M059J (cell line): ENCODE results near the gene GH1. TPM values are rescaled to one million over a fixed set of nuclear protein-coding genes. Genes with fewer than 3 reads are reported as not detected.

ENCODE experiments used
- total RNA-seq: library from RNA; depleted of rRNA; stranded (reverse); fragments of >200 nt; shearing (Covaris generic); gene quantifications from 2 replicates; pipeline ENCODE4 v1.2.3, GENCODE V29; 2014; rRNA removed

The GH1 gene
- total RNA-seq, 1 experiment from 2014 or later: not detected

Other genes with a start within 250 kb of the GH1 start
- gene LIMD2, start 218.7 kb downstream of the GH1 start, total RNA-seq: 4.3 and 6.8 TPM in 2 replicates
- 15.2 and 18.3 TPM in 2 replicates for gene STRADA, start 177.0 kb downstream of the GH1 start, total RNA-seq
- 46.2 and 64.1 TPM in 2 replicates for gene CCDC47, start 145.2 kb downstream of the GH1 start, total RNA-seq
- 27.7 and 35.2 TPM in 2 replicates for gene DDX42, start 144.7 kb downstream of the GH1 start, total RNA-seq
- 38.3 and 47.6 TPM in 2 replicates for gene PSMC5, start 91.4 kb downstream of the GH1 start, total RNA-seq
- 59.4 and 98.1 TPM in 2 replicates for gene FTSJ3, start 91.2 kb downstream of the GH1 start, total RNA-seq
- gene SMARCD2, start 76.2 kb downstream of the GH1 start, total RNA-seq: 64.5 and 81.1 TPM in 2 replicates
- not detected in 2 replicates for gene CSH2, start 45.2 kb downstream of the GH1 start, total RNA-seq
- gene GH2, start 36.9 kb downstream of the GH1 start, total RNA-seq: not detected in 2 replicates
- gene CSH1, start 22.3 kb downstream of the GH1 start, total RNA-seq: not detected in 2 replicates
- gene CSHL1, start 7.6 kb downstream of the GH1 start, total RNA-seq: not detected in 2 replicates
- gene CD79B, start 13.5 kb upstream of the GH1 start, total RNA-seq: 0.27 and 0.54 TPM in 2 replicates
- not detected in 2 replicates for gene SCN4A, start 54.1 kb upstream of the GH1 start, total RNA-seq
- 0.05 TPM in 1 of 2 replicates, not detected in the other for gene PRR29, start 79.5 kb upstream of the GH1 start, total RNA-seq
- gene ICAM2, start 101.8 kb upstream of the GH1 start, total RNA-seq: 0.84 and 1.0 TPM in 2 replicates
- 0.98 and 1.5 TPM in 2 replicates for gene ERN1, start 211.3 kb upstream of the GH1 start, total RNA-seq